ENCODE measurements around the gene LRCH1.

LRCH1 gene

GRCh38 chr13:46586751-46587514 is 34.0 kb downstream of the LRCH1 start:
- TF ChIP-seq CTCF (IDR thresholded peaks at IDR 0.05), result no peak
- H3K27ac ChIP-seq, result peak overlapping the region in 1 of 2 donors; percentile 48
- no peak for DNase-seq (ENCODE audit: low spot score)
- H3K4me3 ChIP-seq, result no peak overlapping the region

DNA sequence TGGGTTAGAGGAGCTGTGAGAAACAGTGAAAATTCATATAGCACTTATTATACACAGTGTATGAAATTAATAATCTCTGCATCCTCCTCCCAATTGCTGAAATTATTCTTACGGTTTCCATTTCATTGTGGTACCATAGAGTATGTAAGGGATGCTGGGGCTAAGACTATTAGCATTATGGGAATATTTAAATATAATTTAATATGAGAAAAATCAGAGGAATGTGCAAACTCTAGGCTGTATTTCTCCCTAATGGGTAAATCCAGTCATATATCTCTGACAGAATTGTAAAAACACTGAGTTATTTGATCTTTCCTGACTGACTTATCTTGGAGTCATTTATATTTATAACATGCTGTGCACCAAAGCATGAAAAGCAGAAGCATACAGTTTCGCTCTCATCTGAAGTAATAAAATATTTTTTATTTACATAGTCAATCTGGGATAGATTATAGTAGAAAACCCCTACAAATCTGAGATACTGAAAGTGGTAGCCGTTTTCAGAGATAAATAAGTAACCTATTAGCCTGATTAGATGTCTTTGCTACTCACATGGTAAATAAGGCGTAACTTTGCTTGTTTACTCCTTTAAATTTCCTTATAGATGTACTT is 34.9 kb downstream of the LRCH1 start:
- Histone ChIP-seq H3K4me3 (no peak overlapping the region), H3K27ac (no peak overlapping the region)
- no peak for TF ChIP-seq CTCF (IDR thresholded peaks at IDR 0.05)
- DNase-seq (ENCODE audit: low spot score), result no peak

- Histone ChIP-seq H3K4me3 (no peak overlapping the region), H3K27ac (no peak overlapping the region)
- TF ChIP-seq CTCF (IDR thresholded peaks at IDR 0.05), result no peak
- DNase-seq (ENCODE audit: low spot score), result no peak
These were observed 39.4 kb downstream of the LRCH1 start for GRCh38 chr13:46592385-46592784.

GRCh38 chr13:46593398-46593797 is 40.4 kb downstream of the LRCH1 start:
- TF ChIP-seq CTCF (IDR thresholded peaks at IDR 0.05), result no peak
- H3K27ac ChIP-seq, result no peak overlapping the region
- H3K4me3 ChIP-seq, result no peak overlapping the region
- DNase-seq (ENCODE audit: low spot score), result no peak

- Histone ChIP-seq H3K4me3 (no peak overlapping the region), H3K27ac (no peak overlapping the region)
- DNase-seq (ENCODE audit: low spot score), result no peak
- TF ChIP-seq CTCF (IDR thresholded peaks at IDR 0.05), result no peak
These were observed 41.6 kb downstream of the LRCH1 start for GRCh38 chr13:46594374-46595078.

- no peak for TF ChIP-seq CTCF (IDR thresholded peaks at IDR 0.05)
- H3K27ac ChIP-seq, result peak overlapping the region in 1 of 2 donors; percentile 50
- no peak overlapping the region for H3K4me3 ChIP-seq
- no peak for DNase-seq (ENCODE audit: low spot score)
These were observed 42.3 kb downstream of the LRCH1 start for GRCh38 chr13:46595136-46595884.

Measured in coronary artery (tissue), 2 donors.